K562 (cell line): Measurements from ENCODE around the gene COP1. TPM values are rescaled to one million over a fixed set of nuclear protein-coding genes. Genes with fewer than 3 reads are reported as not detected.

Source experiments
- ATAC-seq: fragments of 200-7000 bp; cut with Tn5 transposase; 3 replicates; pipeline ENCODE4 v1.9.1; 2020; ENCODE audit warnings: moderate library complexity
- BruUV-seq: library from RNA; stranded (reverse); fragments of 400-500 nt; replicated peaks from 2 replicates; lab custom pipeline; 2021; lab: Mats Ljungman, UMichigan
- CTCF ChIA-PET: fragments of 300-600 bp; formaldehyde crosslinking; extraction: SDS; loops from one replicate; lab custom pipeline; 2021; ENCODE audit warnings: low intra/inter-chr PET ratio; lab: Yijun Ruan, JAX
- POLR2A ChIA-PET: fragments of 300-600, 350-650 bp; sonication (Branson Sonifier 250); formaldehyde crosslinking; extraction: SDS; loops from one replicate; lab custom pipeline; 2021; ENCODE audit warnings: antibody characterized with exemption, inconsistent platforms; lab: Yijun Ruan, JAX
- DNase-seq, 4 experiments: peaks; one replicate each; pipeline versions ENCODE4 v3.0.0 to v3.0.0-alpha.2; 2011 to 2018; ENCODE audit warnings: low spot score in 3 of 4, mixed read lengths in 3 of 4; ENCODE audit errors: extremely low read depth in 1 of 4
- FAIRE-seq: peaks from 2 replicates; lab custom pipeline; 2011; peaks lifted over from hg19 to GRCh38; lab: Jason Lieb, UNC
- H2AFZ ChIP-seq: 2 replicates; pipeline ENCODE4 v1.6.0; 2011; ENCODE audit warnings: low read depth, low read length, control low read depth, inconsistent platforms
- H3K27ac ChIP-seq: fragments of 200-600 bp; 3 replicates; pipeline ENCODE4 v1.8.0; 2011; ENCODE audit warnings: low read depth, mild to moderate bottlenecking, control low read depth, inconsistent platforms, low read length, moderate library complexity, mixed read lengths; ENCODE audit errors: extremely low read depth
- H3K27me3 ChIP-seq, 2 experiments: fragments of 300-600 bp in 1 of 2; 2 replicates in 1 of 2; 3 replicates in 1 of 2; pipeline versions ENCODE4 v1.6.0 to v1.8.0; 2011; ENCODE audit warnings: inconsistent platforms in 2 of 2, low read length in 2 of 2, mild to moderate bottlenecking in 1 of 2, mixed read lengths in 1 of 2, moderate library complexity in 1 of 2; ENCODE audit not compliant: control insufficient read depth in 2 of 2, insufficient read depth in 2 of 2
- H3K36me3 ChIP-seq: fragments of 300-600 bp; 3 replicates; pipeline ENCODE4 v1.8.0; 2011; ENCODE audit warnings: mild to moderate bottlenecking, low read length, inconsistent platforms; ENCODE audit not compliant: control insufficient read depth, insufficient read depth
- H3K4me1 ChIP-seq, 2 experiments: fragments of 200-600 bp in 1 of 2; replicated peaks in 1 of 2; 2 replicates in 1 of 2; 3 replicates in 1 of 2; pipeline versions ENCODE4 v1.5.1 to v1.8.0; 2011; ENCODE audit warnings: inconsistent platforms in 2 of 2, low read length in 2 of 2, mild to moderate bottlenecking in 1 of 2, mixed read lengths in 1 of 2, moderate library complexity in 1 of 2; ENCODE audit not compliant: control insufficient read depth in 2 of 2, insufficient read depth in 2 of 2
- H3K4me2 ChIP-seq: 2 replicates; pipeline ENCODE4 v1.6.1; 2011; ENCODE audit warnings: low read length, control low read depth, inconsistent platforms, mixed read lengths; ENCODE audit not compliant: insufficient read depth
- H3K4me3 ChIP-seq: fragments of 200-600 bp; sonication (generic), shearing (Covaris generic); 2 replicates; pipeline ENCODE4 v1.5.1; 2016; ENCODE audit warnings: control low read depth, inconsistent platforms
- H3K79me2 ChIP-seq: fragments of 200-600 bp; 3 replicates; pipeline ENCODE4 v1.8.0; 2011; ENCODE audit warnings: low read length, inconsistent platforms; ENCODE audit not compliant: control insufficient read depth, insufficient read depth
- H3K9ac ChIP-seq, 2 experiments: 2 replicates each; pipeline versions ENCODE4 v1.6.0 to v1.6.1; 2011; ENCODE audit warnings: low read depth in 2 of 2, low read length in 2 of 2, control low read depth in 1 of 2, inconsistent platforms in 1 of 2, mild to moderate bottlenecking in 1 of 2, mixed read lengths in 1 of 2; ENCODE audit not compliant: insufficient read depth in 1 of 2
- H3K9me1 ChIP-seq: one replicate; pipeline ENCODE4 v1.6.0; 2011; ENCODE audit warnings: inconsistent platforms, mild to moderate bottlenecking, low read length, moderate library complexity; ENCODE audit not compliant: control insufficient read depth, insufficient read depth
- H3K9me3 ChIP-seq: replicated peaks from 2 replicates; pipeline ENCODE4 v1.5.1; 2011; ENCODE audit warnings: low read depth, low read length, inconsistent platforms; ENCODE audit not compliant: control insufficient read depth, insufficient read depth
- H4K20me1 ChIP-seq: replicated peaks from 2 replicates; pipeline ENCODE4 v1.6.1; 2011; ENCODE audit warnings: low read length, inconsistent platforms, mixed read lengths; ENCODE audit not compliant: control insufficient read depth, insufficient read depth
- CCAR2 ChIP-seq: fragments of 200-400 bp; formaldehyde crosslinking; IDR thresholded peaks from 2 replicates; pipeline ENCODE4 v1.6.1; 2017; ENCODE audit warnings: mild to moderate bottlenecking, low read depth, low read length
- ETV1 ChIP-seq: fragments of 450-650 bp; conservative IDR thresholded peaks from 2 replicates; pipeline ENCODE4 v1.6.1; 2016; ENCODE audit warnings: missing genetic modification characterization, control low read depth, low read depth, missing compliant biosample characterization
- KDM4B ChIP-seq, 2 experiments: fragments of 450-650 bp in 1 of 2; sonication (generic) in 1 of 2; IDR thresholded peaks; 2 replicates each; pipeline ENCODE4 v1.6.1; 2016 to 2017; ENCODE audit warnings: borderline replicate concordance in 2 of 2, antibody characterized with exemption in 1 of 2, low read depth in 1 of 2, mild to moderate bottlenecking in 1 of 2
- NFIC ChIP-seq: fragments of 450-650 bp; IDR thresholded peaks from 2 replicates; pipeline ENCODE4 v1.6.1; 2017; ENCODE audit warnings: mild to moderate bottlenecking, inconsistent platforms
- TAF7 ChIP-seq: fragments of 450-650 bp; IDR thresholded peaks from 2 replicates; pipeline ENCODE4 v1.6.1; 2016; ENCODE audit warnings: missing genetic modification characterization, missing compliant biosample characterization
- TARDBP ChIP-seq: fragments of 450-650 bp; IDR thresholded peaks from 2 replicates; pipeline ENCODE4 v1.6.1; 2016
- TCF3 ChIP-seq: sonication (generic); formaldehyde crosslinking; IDR thresholded peaks from 2 replicates; pipeline ENCODE4 v1.4.0; 2020; ENCODE audit warnings: mild to moderate bottlenecking, missing genetic modification reagents
- ZFP36 ChIP-seq: fragments of 150-350 bp; IDR thresholded peaks from 2 replicates; pipeline ENCODE4 v1.6.1; 2018; ENCODE audit warnings: low read length, low read depth; ENCODE audit not compliant: partially characterized antibody
- ZNF12 ChIP-seq: sonication (generic); formaldehyde crosslinking; IDR thresholded peaks from 2 replicates; pipeline ENCODE4 v1.4.0; 2020; ENCODE audit warnings: mild to moderate bottlenecking, missing genetic modification reagents
- WGBS: fragments of 100-300 bp; shearing (Covaris generic); methylation state at CpG from one replicate; pipeline ENCODE4 v1.1.6; 2016; ENCODE audit warnings: low coverage, mixed read lengths; ENCODE audit not compliant: insufficient coverage; ENCODE audit errors: missing lambda C conversion rate; 5-methylcytosine and 5-hydroxymethylcytosine counted together
- in situ Hi-C: fragments of 300-500 bp; cut with MboI; formaldehyde crosslinking; loops from 4 replicates; pipeline ENCODE4 v1.15.0; 2018; ENCODE audit warnings: inconsistent platforms, mixed read lengths
- intact Hi-C: fragments of 100-400 bp; cut with micrococcal nuclease; formaldehyde crosslinking; loops from 2 replicates; pipeline ENCODE4 v1.14.2; 2022
- polyA plus RNA-seq, 8 experiments: library from polyadenylated mRNA; depleted of rRNA in 4 of 8; stranded (reverse) in 5 of 8; unstranded in 3 of 8; fragments of >200 nt; fragmentation: Nextera tagmentation in 2 of 8; fragmentation: Illumina TruSeq in 1 of 8; extraction: Ambion mirVana in 2 of 8; extraction: Trizol in 1 of 8; gene quantifications; 2 replicates each; pipeline versions ENCODE4 v1.2.1 to v1.2.3, GENCODE V29; 2011 to 2014; ENCODE audit warnings: inconsistent platforms in 1 of 8, missing spikeins in 1 of 8
- total RNA-seq, 7 experiments: library from RNA; depleted of rRNA in 6 of 7; stranded (reverse); fragments of >200 nt in 6 of 7; fragmentation: Illumina TruSeq in 2 of 7; extraction: Trizol in 2 of 7; gene quantifications; 2 replicates each; pipeline versions ENCODE4 v1.2.1 to v1.2.3, GENCODE V29; 2011 to 2021; ENCODE audit warnings: low replicate concordance in 1 of 7

COP1 gene
- total and polyA plus RNA-seq, 9 of the 15 experiments (the other 6 are each of a cell fraction or from before 2014, with no cell fraction given) = 25.8 to 77.7 (median 58.6) TPM

DNA sequence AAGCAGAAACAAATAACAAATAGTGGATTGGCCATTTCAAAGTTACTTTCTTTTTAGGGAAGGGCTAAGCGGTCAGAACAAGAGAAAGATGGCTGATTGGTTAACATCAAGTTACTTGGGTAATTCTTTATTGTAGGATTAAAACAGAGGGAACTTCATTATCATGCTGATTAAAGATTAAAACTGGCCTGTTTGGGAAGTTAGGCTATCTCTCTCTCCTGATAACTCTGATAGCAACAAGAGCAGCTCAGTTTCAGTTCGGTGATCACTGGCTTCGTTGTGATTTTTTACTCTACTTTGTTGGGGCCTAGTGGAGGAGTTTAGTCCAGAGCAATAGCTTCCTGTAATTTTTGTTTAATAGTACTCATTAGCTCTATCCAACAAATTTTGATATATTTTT lies 20.5 kb upstream of the COP1 start (continued):
- TF ChIP-seq KDM4B (IDR thresholded peaks at IDR 0.05; ENCODE audit: borderline replicate concordance in 2 of 2, low read depth in 1 of 2) (no peak), ETV1 (tag) (no peak), ZFP36 (no peak), TARDBP (no peak), ZNF12 (CRISPR knock-in tag) (no peak), TCF3 (CRISPR knock-in tag) (no peak)

DNA sequence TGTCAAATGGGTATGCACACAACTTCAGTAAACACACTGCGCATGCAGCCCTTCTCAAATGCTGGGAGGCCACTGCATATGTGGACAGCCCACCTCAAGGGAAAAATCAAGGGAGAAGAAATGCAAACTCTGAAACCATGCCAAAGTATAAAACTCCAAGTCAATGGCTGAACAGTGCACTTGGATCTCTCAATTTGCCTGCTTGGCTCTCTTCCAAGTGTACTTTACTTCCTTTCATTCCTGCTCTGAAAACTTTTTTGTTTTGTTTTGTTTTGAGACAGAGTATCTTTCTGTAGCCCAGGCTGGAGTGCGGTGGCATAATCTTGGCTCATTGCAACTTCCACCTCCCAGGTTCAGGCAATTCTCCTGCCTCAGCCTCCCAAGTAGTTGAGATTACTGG lies 18.8 kb upstream of the COP1 start:
- POLR2A ChIA-PET = no interaction called here
- H3K9ac ChIP-seq = no peak overlapping the region
- WGBS = 31% methylated on average over 2 of the region's 2 CpGs
- DNase-seq (no peak), FAIRE-seq (no peak), ATAC-seq (no peak)
- H3K4me2 ChIP-seq = no peak overlapping the region
- in situ Hi-C loops = no loop called here
- H3K4me3 ChIP-seq = no peak overlapping the region
- TF ChIP-seq CCAR2 = no peak
- TF ChIP-seq NFIC = peak; percentile 46; the same call in 1 of the 2 replicates
- no peak for TF ChIP-seq TAF7 (tag)
- H3K27me3 ChIP-seq = peaks cover 0 to 2% of the 10 kb centered on the region in 2 experiments; a peak in 1 of 5 replicates
- no peaks in the 10 kb centered on the region for H3K9me3 ChIP-seq
- no peaks in the 10 kb centered on the region for H3K79me2 ChIP-seq
- no peak overlapping the region for H2AFZ ChIP-seq
- H4K20me1 ChIP-seq = no peaks in the 10 kb centered on the region
- intact Hi-C loops = no loop called here
- no peaks in the 10 kb centered on the region for H3K9me1 ChIP-seq
- BruUV-seq = no TSS peak
- CTCF ChIA-PET = no interaction called here
- H3K36me3 ChIP-seq = no peaks in the 10 kb centered on the region
- H3K4me1 ChIP-seq = no peaks in the 10 kb centered on the region; a peak in 1 of 5 replicates
- no peak overlapping the region for H3K27ac ChIP-seq
